ENCODE results near the gene OR10A3. TPM values are rescaled to one million over a fixed set of nuclear protein-coding genes. Genes with fewer than 3 reads are reported as not detected.

OR10A3 gene
- total and polyA plus RNA-seq, 4 donors = 0.08 TPM; not detected in 3

GRCh38 chr11:7944123-7944522, 2.6 kb upstream of the OR10A3 start:
- H3K4me1 ChIP-seq (ENCODE audit: control insufficient read depth, insufficient read depth, low read length) = no peaks in the 10 kb centered on the region
- WGBS (ENCODE audit: insufficient coverage) = no CpG with 5 or more reads among the region's 2 CpGs
- no peak for DNase-seq (ENCODE audit: low read depth in 4 of 6, low spot score in 6 of 6)

GRCh38 chr11:7941146-7941545, 362 bp downstream of the OR10A3 start:
- Histone ChIP-seq H3K9me3 (ENCODE audit: control insufficient read depth, insufficient read depth, low read length) (no peaks in the 10 kb centered on the region), H3K4me3 (ENCODE audit: low read depth, low read length) (no peak overlapping the region), H3K4me1 (ENCODE audit: control insufficient read depth, insufficient read depth, low read length) (no peaks in the 10 kb centered on the region), H3K27ac (ENCODE audit: low read depth, low read length) (no peak overlapping the region), H3K27me3 (ENCODE audit: control insufficient read depth, insufficient read depth, low read length) (no peaks in the 10 kb centered on the region), H3K36me3 (ENCODE audit: control insufficient read depth, insufficient read depth, low read length) (no peaks in the 10 kb centered on the region)
- no peak for DNase-seq (ENCODE audit: low read depth in 4 of 6, low spot score in 6 of 6)
- WGBS (ENCODE audit: insufficient coverage) = no CpG with 5 or more reads among the region's 5 CpGs

More at GRCh38 chr11:7944123-7944522, 2.6 kb upstream of the OR10A3 start:
- H3K9me3 ChIP-seq (ENCODE audit: control insufficient read depth, insufficient read depth, low read length) = no peaks in the 10 kb centered on the region
- H3K4me3 ChIP-seq (ENCODE audit: low read depth, low read length) = no peak overlapping the region
- H3K36me3 ChIP-seq (ENCODE audit: control insufficient read depth, insufficient read depth, low read length) = no peaks in the 10 kb centered on the region
- H3K27ac ChIP-seq (ENCODE audit: low read depth, low read length) = no peak overlapping the region
- no peaks in the 10 kb centered on the region for H3K27me3 ChIP-seq (ENCODE audit: control insufficient read depth, insufficient read depth, low read length)

DNA sequence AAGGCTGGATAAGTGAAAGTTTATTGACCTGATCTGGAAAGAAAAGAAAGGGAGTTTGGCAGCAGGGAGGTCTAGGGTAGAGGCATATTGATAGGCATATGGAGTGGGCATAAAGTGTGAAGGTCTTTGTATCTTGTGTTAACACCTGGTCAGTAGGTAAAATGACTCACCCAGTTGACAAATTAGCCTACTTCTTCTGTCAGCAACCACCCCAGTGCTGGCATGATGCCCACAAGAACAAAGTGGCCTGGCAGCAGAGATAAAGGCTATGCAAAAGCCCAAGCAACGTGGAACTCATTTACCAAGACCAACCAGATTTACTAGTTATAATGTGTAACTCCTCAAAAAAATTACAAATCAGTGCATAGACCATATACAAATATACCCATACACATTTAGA, 4.9 kb downstream of the OR10A3 start:
- no CpG with 5 or more reads among the region's 1 CpG for WGBS (ENCODE audit: insufficient coverage)
- no peak overlapping the region for H3K27ac ChIP-seq (ENCODE audit: low read depth, low read length)
- H3K4me3 ChIP-seq (ENCODE audit: low read depth, low read length) = no peak overlapping the region
- DNase-seq (ENCODE audit: low read depth in 4 of 6, low spot score in 6 of 6) = no peak
- no peaks in the 10 kb centered on the region for H3K27me3 ChIP-seq (ENCODE audit: control insufficient read depth, insufficient read depth, low read length)
- no peaks in the 10 kb centered on the region for H3K36me3 ChIP-seq (ENCODE audit: control insufficient read depth, insufficient read depth, low read length)
- H3K9me3 ChIP-seq (ENCODE audit: control insufficient read depth, insufficient read depth, low read length) = no peaks in the 10 kb centered on the region
- H3K4me1 ChIP-seq (ENCODE audit: control insufficient read depth, insufficient read depth, low read length) = no peaks in the 10 kb centered on the region

- no peak for DNase-seq (ENCODE audit: low read depth in 4 of 6, low spot score in 6 of 6)
- Histone ChIP-seq H3K27me3 (ENCODE audit: control insufficient read depth, insufficient read depth, low read length) (no peaks in the 10 kb centered on the region), H3K4me1 (ENCODE audit: control insufficient read depth, insufficient read depth, low read length) (no peaks in the 10 kb centered on the region), H3K4me3 (ENCODE audit: low read depth, low read length) (no peak within 1 kb of the TSS), H3K36me3 (ENCODE audit: control insufficient read depth, insufficient read depth, low read length) (no peaks in the 10 kb centered on the region), H3K9me3 (ENCODE audit: control insufficient read depth, insufficient read depth, low read length) (no peaks in the 10 kb centered on the region), H3K27ac (ENCODE audit: low read depth, low read length) (no peak within 1 kb of the TSS)
- WGBS (ENCODE audit: insufficient coverage) = 88% methylated on average over 3 of the region's 4 CpGs
Observed at GRCh38 chr11:7931168-7931567, 10.3 kb downstream of the OR10A3 start, which contains the start of gene OR10A6. Gene OR10A6, minus strand, starts transcription at chr11:7931268. Its CDS starts 2,606 bp downstream, at chr11:7928662.

DNA sequence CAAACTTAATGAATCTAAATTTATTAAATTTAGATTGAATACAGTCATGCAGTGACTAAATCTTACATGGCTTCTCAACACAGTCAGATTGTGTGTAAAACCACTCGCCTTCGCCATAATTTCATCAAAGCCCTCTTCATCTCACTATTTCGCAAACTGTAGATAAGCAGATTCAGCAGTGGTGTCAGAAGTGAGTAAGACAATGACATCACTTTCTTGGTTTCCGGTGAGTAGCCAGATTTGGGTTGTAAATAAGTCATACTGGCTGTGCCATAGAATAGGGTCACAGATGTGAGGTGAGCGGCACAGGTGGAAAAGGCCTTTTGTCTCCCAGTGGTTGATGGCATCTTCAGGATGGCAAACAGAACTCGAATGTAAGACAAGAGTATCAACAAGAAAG, 13.9 kb downstream of the OR10A3 start:
- no peak for DNase-seq (ENCODE audit: low read depth in 4 of 6, low spot score in 6 of 6)
- Histone ChIP-seq H3K36me3 (ENCODE audit: control insufficient read depth, insufficient read depth, low read length) (no peaks in the 10 kb centered on the region), H3K9me3 (ENCODE audit: control insufficient read depth, insufficient read depth, low read length) (no peaks in the 10 kb centered on the region), H3K27ac (ENCODE audit: low read depth, low read length) (no peak overlapping the region), H3K4me3 (ENCODE audit: low read depth, low read length) (no peak overlapping the region), H3K27me3 (ENCODE audit: control insufficient read depth, insufficient read depth, low read length) (no peaks in the 10 kb centered on the region), H3K4me1 (ENCODE audit: control insufficient read depth, insufficient read depth, low read length) (no peaks in the 10 kb centered on the region)
- 100% methylated on average over 2 of the region's 6 CpGs for WGBS (ENCODE audit: insufficient coverage)

GRCh38 chr11:7924536-7924935, 17.0 kb downstream of the OR10A3 start:
- H3K36me3 ChIP-seq (ENCODE audit: control insufficient read depth, insufficient read depth, low read length) = no peaks in the 10 kb centered on the region
- H3K4me1 ChIP-seq (ENCODE audit: control insufficient read depth, insufficient read depth, low read length) = no peaks in the 10 kb centered on the region
- H3K27me3 ChIP-seq (ENCODE audit: control insufficient read depth, insufficient read depth, low read length) = no peaks in the 10 kb centered on the region
- no peak overlapping the region for H3K27ac ChIP-seq (ENCODE audit: low read depth, low read length)
- H3K9me3 ChIP-seq (ENCODE audit: control insufficient read depth, insufficient read depth, low read length) = no peaks in the 10 kb centered on the region
- no peak for DNase-seq (ENCODE audit: low read depth in 4 of 6, low spot score in 6 of 6)
- WGBS (ENCODE audit: insufficient coverage) = 100% methylated on average over 1 of the region's 2 CpGs
- H3K4me3 ChIP-seq (ENCODE audit: low read depth, low read length) = no peak overlapping the region

- DNase-seq (ENCODE audit: low read depth in 4 of 6, low spot score in 6 of 6) = no peak
- H3K27me3 ChIP-seq (ENCODE audit: control insufficient read depth, insufficient read depth, low read length) = no peaks in the 10 kb centered on the region
- H3K36me3 ChIP-seq (ENCODE audit: control insufficient read depth, insufficient read depth, low read length) = no peaks in the 10 kb centered on the region
- H3K4me1 ChIP-seq (ENCODE audit: control insufficient read depth, insufficient read depth, low read length) = no peaks in the 10 kb centered on the region
- H3K9me3 ChIP-seq (ENCODE audit: control insufficient read depth, insufficient read depth, low read length) = no peaks in the 10 kb centered on the region
- WGBS (ENCODE audit: insufficient coverage) = no CpG with 5 or more reads among the region's 2 CpGs
- H3K4me3 ChIP-seq (ENCODE audit: low read depth, low read length) = no peak overlapping the region
- no peak overlapping the region for H3K27ac ChIP-seq (ENCODE audit: low read depth, low read length)
Observed at GRCh38 chr11:7918141-7918540, 23.4 kb downstream of the OR10A3 start.

GRCh38 chr11:7911011-7911410, 30.5 kb downstream of the OR10A3 start:
- Histone ChIP-seq H3K36me3 (ENCODE audit: control insufficient read depth, insufficient read depth, low read length) (no peaks in the 10 kb centered on the region), H3K9me3 (ENCODE audit: control insufficient read depth, insufficient read depth, low read length) (no peaks in the 10 kb centered on the region), H3K4me3 (ENCODE audit: low read depth, low read length) (no peak overlapping the region), H3K4me1 (ENCODE audit: control insufficient read depth, insufficient read depth, low read length) (no peaks in the 10 kb centered on the region), H3K27ac (ENCODE audit: low read depth, low read length) (no peak overlapping the region), H3K27me3 (ENCODE audit: control insufficient read depth, insufficient read depth, low read length) (no peaks in the 10 kb centered on the region)
- DNase-seq (ENCODE audit: low read depth in 4 of 6, low spot score in 6 of 6) = no peak

- no peaks in the 10 kb centered on the region for H3K4me1 ChIP-seq (ENCODE audit: control insufficient read depth, insufficient read depth, low read length)
- no peak overlapping the region for H3K4me3 ChIP-seq (ENCODE audit: low read depth, low read length)
- H3K27ac ChIP-seq (ENCODE audit: low read depth, low read length) = no peak overlapping the region
- H3K27me3 ChIP-seq (ENCODE audit: control insufficient read depth, insufficient read depth, low read length) = no peaks in the 10 kb centered on the region
- no peaks in the 10 kb centered on the region for H3K9me3 ChIP-seq (ENCODE audit: control insufficient read depth, insufficient read depth, low read length)
- H3K36me3 ChIP-seq (ENCODE audit: control insufficient read depth, insufficient read depth, low read length) = no peaks in the 10 kb centered on the region
- DNase-seq (ENCODE audit: low read depth in 4 of 6, low spot score in 6 of 6) = no peak
- WGBS (ENCODE audit: insufficient coverage) = no CpG with 5 or more reads among the region's 2 CpGs
Observed at GRCh38 chr11:7910286-7910788, 31.2 kb downstream of the OR10A3 start.

DNA sequence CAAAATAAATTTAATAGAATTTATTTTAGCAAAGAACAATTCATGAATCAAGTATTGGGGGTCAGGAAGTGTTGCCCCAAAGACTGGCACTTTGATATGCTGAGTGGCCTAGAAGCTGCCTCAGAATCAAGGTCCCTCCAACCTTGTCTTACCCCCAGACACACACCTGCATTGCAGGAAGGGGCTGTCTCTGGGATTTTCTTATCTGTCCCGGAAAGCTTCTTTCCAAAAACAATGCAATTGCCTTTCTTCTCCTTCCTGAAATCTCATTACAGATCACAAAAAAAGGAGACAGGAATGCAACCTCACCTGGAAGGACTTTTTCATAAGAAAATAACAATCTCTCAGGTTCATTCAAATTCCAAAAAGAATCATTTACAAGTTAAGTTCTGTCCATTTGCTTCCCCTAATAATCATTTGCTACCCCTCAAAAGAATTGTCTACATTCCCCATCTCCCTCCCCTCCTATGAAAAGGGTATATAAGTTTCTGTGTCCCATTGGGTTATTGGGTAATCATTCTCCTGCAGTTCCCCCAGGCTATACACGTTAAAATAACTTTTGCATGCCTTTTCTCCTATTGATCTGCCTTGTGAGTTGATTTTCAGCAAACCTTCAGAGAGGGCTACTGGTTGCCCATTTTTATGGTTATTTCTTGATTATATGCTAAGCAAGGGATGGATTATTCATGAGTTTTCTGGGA, 31.8 kb downstream of the OR10A3 start:
- Histone ChIP-seq H3K27me3 (ENCODE audit: control insufficient read depth, insufficient read depth, low read length) (no peaks in the 10 kb centered on the region), H3K36me3 (ENCODE audit: control insufficient read depth, insufficient read depth, low read length) (no peaks in the 10 kb centered on the region), H3K4me1 (ENCODE audit: control insufficient read depth, insufficient read depth, low read length) (no peaks in the 10 kb centered on the region), H3K4me3 (ENCODE audit: low read depth, low read length) (no peak overlapping the region), H3K9me3 (ENCODE audit: control insufficient read depth, insufficient read depth, low read length) (no peaks in the 10 kb centered on the region), H3K27ac (ENCODE audit: low read depth, low read length) (no peak overlapping the region)
- WGBS (ENCODE audit: insufficient coverage) = no CpG with 5 or more reads among the region's 2 CpGs
- no peak for DNase-seq (ENCODE audit: low read depth in 4 of 6, low spot score in 6 of 6)

Data from spinal cord (tissue), 10 donors.